ENCODE measurements around the gene PRODH. TPM values are rescaled to one million over a fixed set of nuclear protein-coding genes. Genes with fewer than 3 reads are reported as not detected.
"Not testable (repeated sequence)": the region's sequence is repeated elsewhere in the genome, so short reads cannot be mapped to it uniquely, and the experiment has no call there.

PRODH gene
- total RNA-seq, 6 experiments from 2014 or later: 0.86 to 31.0 (median 3.8) TPM

DNA sequence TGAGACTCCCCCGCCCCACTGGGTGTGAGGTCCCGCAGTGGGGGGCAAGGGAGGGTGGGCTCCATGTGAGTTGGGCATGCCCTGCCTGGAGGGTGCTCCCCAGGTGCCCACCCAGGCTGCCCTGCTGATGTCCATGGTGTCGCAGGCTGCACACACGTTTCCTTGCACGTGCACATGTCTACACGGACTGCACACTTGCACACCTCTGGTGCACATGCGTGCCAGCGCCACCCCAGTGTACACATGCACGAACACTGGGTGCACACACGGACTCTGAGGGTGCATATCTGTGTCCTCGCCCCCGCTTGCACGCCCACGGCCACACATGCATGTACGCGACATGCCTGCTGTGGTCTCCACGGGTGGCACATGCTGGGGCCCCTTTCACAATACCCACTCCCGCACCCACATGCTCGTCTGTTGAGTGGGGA is 35.2 kb upstream of the PRODH start:
- TF ChIP-seq POLR2A (IDR thresholded peaks at IDR 0.05): no peak
- no peak for ATAC-seq
- Histone ChIP-seq H3K4me1 (peaks cover 0 to 16% (median 5%) of the 10 kb centered on the region in 4 donors), H3K27ac (no peak overlapping the region), H3K9me3 (no peaks in the 10 kb centered on the region), H3K27me3 (no peaks in the 10 kb centered on the region), H3K36me3 (no peaks in the 10 kb centered on the region), H3K4me3 (no peak overlapping the region)
- 73% methylated on average over 12 of the region's 19 CpGs for WGBS (ENCODE audit: insufficient coverage, low coverage, low lambda C conversion rate, missing lambda C conversion rate)
- intact Hi-C loops (cut with DNase I): no loop called here
- no peak for DNase-seq

DNA sequence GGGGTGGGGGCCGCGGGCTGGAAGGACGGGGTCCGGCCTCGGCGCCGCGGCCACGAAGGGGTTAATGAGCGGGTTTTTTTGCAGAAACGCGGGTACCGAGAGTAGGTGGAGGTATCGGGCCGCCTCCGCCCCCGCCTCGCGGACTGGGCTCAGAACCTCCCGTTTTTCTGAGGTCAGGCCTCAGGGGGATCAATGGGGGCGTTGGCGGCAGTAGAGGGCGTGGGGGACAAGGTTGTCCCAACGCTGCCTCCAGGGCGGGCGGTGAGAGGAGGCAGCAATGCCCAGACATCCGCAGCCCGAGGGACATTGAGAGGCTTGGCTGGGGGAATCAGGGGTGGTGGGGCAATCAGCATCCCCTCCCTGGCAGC is 34.8 kb upstream of the PRODH start:
- H3K4me3 ChIP-seq: peak overlapping the region; percentile 48 to 63 (median 59)
- H3K9me3 ChIP-seq: no peaks in the 10 kb centered on the region
- 0% methylated on average over 11 of the region's 28 CpGs for WGBS (ENCODE audit: insufficient coverage, low coverage, low lambda C conversion rate, missing lambda C conversion rate)
- DNase-seq (no peak), ATAC-seq (no peak)
- H3K36me3 ChIP-seq: no peaks in the 10 kb centered on the region
- no peak overlapping the region for H3K27ac ChIP-seq
- intact Hi-C loops (cut with DNase I): no loop called here
- no peaks in the 10 kb centered on the region for H3K27me3 ChIP-seq
- TF ChIP-seq, protein P1, sequence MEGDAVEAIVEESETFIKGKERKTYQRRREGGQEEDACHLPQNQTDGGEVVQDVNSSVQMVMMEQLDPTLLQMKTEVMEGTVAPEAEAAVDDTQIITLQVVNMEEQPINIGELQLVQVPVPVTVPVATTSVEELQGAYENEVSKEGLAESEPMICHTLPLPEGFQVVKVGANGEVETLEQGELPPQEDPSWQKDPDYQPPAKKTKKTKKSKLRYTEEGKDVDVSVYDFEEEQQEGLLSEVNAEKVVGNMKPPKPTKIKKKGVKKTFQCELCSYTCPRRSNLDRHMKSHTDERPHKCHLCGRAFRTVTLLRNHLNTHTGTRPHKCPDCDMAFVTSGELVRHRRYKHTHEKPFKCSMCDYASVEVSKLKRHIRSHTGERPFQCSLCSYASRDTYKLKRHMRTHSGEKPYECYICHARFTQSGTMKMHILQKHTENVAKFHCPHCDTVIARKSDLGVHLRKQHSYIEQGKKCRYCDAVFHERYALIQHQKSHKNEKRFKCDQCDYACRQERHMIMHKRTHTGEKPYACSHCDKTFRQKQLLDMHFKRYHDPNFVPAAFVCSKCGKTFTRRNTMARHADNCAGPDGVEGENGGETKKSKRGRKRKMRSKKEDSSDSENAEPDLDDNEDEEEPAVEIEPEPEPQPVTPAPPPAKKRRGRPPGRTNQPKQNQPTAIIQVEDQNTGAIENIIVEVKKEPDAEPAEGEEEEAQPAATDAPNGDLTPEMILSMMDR (IDR thresholded peaks at IDR 0.05): no peak
- TF ChIP-seq POLR2A (IDR thresholded peaks at IDR 0.05): no peak
- peaks cover 0 to 16% (median 5%) of the 10 kb centered on the region in 4 donors for H3K4me1 ChIP-seq

DNA sequence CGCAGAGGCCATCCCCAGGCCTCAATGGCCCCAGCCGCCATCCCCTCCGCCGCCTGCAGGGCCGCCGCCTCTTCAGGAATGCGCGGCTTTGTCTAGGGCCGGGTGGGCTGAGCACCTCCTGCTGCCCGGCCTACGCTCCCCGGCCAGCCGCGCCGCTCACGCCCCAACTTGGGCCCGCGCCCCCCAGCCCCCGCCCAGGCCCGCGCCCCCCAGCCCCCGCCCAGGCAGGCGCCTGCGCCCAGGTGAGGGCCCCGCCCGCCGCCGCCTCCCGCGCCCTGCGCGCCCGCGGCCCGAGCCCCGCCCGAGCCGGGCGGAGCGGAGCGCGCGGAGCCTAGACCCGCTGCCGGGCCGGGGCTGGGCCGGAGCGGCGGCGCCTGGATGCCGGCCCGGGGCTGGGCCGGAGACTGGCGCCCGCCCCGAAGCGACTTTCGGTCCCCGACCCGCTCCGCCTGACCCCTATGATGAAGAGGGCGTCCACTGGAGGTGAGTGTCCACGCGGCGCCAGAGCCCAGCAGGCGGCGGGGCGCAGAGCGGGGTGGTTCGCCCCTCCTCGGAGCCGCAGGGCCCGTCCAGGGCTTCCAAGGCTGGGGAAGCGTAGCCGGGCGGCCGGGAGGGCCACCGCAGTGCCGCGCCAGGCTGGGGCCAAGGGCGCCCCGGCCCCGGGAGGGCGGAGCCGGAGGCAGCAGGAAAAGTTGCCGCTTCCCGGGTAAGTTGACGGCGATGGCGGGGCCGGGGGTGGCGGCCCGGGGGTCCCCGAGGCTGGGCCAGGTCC is 34.3 kb upstream of the PRODH start:
- H3K4me3 ChIP-seq: peak overlapping the region; percentile 48 to 63 (median 59)
- H3K27ac ChIP-seq: no peak overlapping the region
- ATAC-seq (peak; percentile 20 to 46 (median 43)), DNase-seq (peak in 1 of 3 donors; percentile 73)
- no peaks in the 10 kb centered on the region for H3K27me3 ChIP-seq
- intact Hi-C loops (cut with DNase I): no loop called here
- WGBS (ENCODE audit: insufficient coverage, low coverage, low lambda C conversion rate, missing lambda C conversion rate): 3% methylated on average over 13 of the region's 94 CpGs
- H3K9me3 ChIP-seq: no peaks in the 10 kb centered on the region
- no peaks in the 10 kb centered on the region for H3K36me3 ChIP-seq
- peaks cover 0 to 12% (median 5%) of the 10 kb centered on the region in 4 donors for H3K4me1 ChIP-seq
- peak; percentile 54 for TF ChIP-seq POLR2A (IDR thresholded peaks at IDR 0.05)
- TF ChIP-seq, protein P1 (IDR thresholded peaks at IDR 0.05): no peak

DNA sequence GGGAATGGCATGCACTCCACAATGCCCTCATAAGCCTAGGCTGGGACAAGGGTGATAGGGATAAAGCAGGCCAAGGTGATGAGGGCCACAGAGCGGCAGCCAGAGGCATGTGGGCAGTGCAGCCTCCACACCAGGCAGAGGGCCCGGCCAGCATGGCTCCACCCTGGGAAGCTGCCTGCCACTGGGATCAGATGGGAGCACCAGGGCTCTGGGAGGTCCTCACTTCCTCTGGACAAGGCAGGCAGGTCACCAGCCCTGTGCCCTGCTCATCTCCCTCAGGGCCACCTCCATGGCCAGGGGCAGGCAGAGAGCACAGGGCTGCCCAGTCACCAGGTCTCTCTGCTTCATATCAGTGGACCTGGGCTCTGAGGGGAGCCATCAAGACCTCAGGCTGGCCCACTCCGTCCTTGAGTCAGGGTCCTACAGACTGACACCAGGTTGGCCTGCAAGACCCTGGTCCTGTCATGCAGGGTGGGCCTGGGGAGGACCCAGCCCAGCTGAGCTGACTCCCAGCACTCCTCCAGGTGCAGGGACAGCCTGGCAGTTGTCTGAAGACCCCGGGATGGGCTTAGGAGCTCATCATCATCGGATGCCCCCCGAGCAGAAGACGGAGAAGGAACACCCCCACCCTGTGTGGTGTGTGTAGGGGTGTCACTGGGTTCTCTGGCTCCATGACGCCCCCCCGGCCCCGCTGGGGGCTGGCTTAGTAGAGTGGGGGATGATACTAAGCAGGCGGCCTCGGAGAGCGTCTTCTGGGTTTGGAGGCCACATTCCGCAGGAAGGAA is 33.3 kb upstream of the PRODH start:
- WGBS (ENCODE audit: insufficient coverage, low coverage, low lambda C conversion rate, missing lambda C conversion rate): 80% methylated on average over 4 of the region's 14 CpGs
- not testable (repeated sequence) for H3K27me3 ChIP-seq

DNA sequence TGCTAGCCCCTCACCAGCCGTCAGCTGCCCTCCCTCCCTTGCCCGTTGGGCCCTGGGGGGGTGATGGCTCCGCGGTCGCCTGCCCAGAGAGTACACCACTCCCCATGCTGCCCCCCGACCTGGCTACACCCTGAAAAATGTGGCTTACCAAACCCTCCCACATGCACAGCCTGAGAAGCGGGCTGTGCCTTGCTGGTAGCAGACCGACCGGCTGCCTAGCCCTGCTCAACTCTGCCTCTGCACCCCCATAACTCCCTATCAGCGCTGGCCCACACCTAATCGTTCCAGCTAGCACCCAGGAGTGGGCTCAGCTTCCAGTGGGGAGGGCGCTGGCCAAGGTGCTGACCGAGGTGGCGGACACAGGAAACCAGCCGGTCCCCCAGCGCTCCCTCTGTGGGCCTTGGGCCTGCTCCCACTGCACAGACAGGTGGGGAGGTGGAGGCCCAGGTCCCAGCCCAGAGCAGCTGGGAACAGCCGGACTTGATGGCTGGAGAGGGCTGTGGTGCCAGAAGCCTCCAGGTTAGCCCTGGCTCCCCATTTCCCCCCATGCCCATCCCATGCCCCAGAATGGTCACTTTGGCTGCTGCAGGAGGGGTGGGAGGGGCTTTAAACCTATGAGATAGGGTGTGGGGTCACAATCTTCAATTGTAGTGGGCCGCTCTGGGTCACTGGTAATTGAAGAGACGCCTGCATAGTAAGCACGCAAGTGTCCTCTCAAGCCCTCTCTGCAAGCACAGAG is 32.1 kb upstream of the PRODH start:
- no peaks in the 10 kb centered on the region for H3K9me3 ChIP-seq
- no peak overlapping the region for H3K4me3 ChIP-seq
- peaks cover 0 to 1% (median 0%) of the 10 kb centered on the region in 4 donors for H3K4me1 ChIP-seq
- ATAC-seq (peak in 1 of 4 donors; percentile 22), DNase-seq (peak in 1 of 3 donors; percentile 61)
- intact Hi-C loops (cut with DNase I): no loop called here
- no CpG with 5 or more reads among the region's 20 CpGs for WGBS (ENCODE audit: insufficient coverage, low coverage, low lambda C conversion rate, missing lambda C conversion rate)
- H3K36me3 ChIP-seq: no peaks in the 10 kb centered on the region
- TF ChIP-seq, protein P1 (IDR thresholded peaks at IDR 0.05): no peak
- no peaks in the 10 kb centered on the region for H3K27me3 ChIP-seq
- no peak overlapping the region for H3K27ac ChIP-seq

More for the DNA sequence above, 33.3 kb upstream of the PRODH start:
- H3K36me3 ChIP-seq; intact Hi-C loops (cut with DNase I); ATAC-seq; H3K9me3 ChIP-seq; H3K4me3 ChIP-seq; H3K27ac ChIP-seq: not testable (repeated sequence)
- peaks cover 0 to 11% (median 5%) of the 10 kb centered on the region in 4 donors for H3K4me1 ChIP-seq
- peak in 1 of 3 donors; percentile 43 for DNase-seq
